Activated CD4-positive, alpha-beta T cell treated with anti-CD3 and anti-CD28 coated beads, Interleukin-2, Interleukin-6, amounts not matched to agents 100 ng/mL and 50 ng/mL, durations not matched to agents 16 hours and 8 hours (primary cell): ENCODE results near the gene DUT.

ENCODE experiments used
- DNase-seq: peaks from one replicate; pipeline ENCODE4 v3.0.0-alpha.2; 2020

DUT gene

DNA sequence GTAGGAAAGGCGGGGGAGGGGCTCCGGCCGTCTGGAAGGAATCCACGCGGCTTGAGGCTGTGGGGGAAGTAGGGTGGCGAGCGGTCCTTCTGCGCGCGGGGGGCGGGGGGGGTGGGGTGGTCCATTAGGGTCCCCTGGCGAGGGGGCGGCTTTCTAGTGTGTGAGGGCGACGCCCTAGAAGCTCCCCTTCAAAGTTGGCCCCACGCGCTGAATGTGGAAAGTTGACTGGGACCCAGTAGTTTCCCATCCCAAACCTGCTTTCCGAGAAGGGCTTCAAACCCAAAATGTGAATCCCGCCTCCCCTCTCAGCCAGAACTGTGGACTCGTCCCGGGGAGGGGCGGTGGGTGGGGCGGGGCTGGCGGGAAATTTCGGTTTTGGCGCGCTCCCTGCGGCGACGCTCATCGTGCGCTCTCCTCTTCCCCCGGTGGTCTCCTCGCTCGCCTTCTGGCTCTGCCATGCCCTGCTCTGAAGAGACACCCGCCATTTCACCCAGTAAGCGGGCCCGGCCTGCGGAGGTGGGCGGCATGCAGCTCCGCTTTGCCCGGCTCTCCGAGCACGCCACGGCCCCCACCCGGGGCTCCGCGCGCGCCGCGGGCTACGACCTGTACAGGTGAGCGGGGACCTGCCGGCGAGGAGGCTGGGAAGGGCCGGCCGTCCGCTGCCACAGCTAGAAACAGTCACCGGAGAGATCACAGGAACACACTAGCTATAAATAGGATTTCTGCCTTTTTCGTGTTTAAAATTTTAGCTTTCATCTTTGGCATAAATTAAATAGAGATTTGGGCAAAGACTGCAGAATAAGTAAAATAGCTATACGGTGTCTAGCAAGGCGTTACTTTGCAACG, 790 bp downstream of the DUT start:
- peak; percentile 86 for DNase-seq

DNA sequence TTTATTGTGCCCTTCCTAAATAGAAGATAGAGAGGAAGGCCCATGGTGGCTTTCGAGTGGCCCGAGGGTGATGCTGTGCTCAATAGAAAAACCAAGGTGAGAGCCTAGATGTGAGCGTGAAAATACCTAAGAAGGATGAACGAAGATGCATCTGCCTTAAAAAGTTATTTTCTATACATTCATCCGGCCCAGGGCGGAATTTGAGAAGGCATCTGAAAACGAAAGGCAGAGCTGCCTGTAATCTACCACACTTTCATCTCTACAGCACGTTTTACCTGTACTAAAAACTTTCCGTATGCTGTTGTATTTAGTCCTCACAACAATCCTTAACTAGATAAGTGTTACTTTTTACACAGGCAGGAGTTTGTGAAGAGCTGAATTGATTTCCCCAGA, 1.4 kb downstream of the DUT start:
- DNase-seq = peak; percentile 33

GRCh38 chr15:48333540-48333939, 2.3 kb downstream of the DUT start:
- DNase-seq = peak; percentile 14

DNA sequence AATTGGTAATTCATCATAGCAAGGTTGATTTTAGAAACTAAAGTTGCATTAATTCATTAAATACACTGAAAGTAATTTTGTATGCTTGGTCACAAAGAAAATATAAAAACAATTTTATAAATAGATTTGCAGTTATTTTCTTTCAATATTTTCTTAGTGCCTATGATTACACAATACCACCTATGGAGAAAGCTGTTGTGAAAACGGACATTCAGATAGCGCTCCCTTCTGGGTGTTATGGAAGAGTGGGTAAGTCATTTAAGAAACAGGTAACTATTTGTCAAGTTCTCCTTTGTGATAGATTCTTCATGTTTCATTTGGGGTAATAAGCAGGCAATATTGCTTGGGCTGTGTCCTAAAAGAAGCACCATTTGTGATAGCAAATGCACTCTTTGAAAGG, 3.0 kb downstream of the DUT start:
- DNase-seq = no peak

GRCh38 chr15:48336940-48337339, 5.7 kb downstream of the DUT start:
- DNase-seq = peak; percentile 26

DNA sequence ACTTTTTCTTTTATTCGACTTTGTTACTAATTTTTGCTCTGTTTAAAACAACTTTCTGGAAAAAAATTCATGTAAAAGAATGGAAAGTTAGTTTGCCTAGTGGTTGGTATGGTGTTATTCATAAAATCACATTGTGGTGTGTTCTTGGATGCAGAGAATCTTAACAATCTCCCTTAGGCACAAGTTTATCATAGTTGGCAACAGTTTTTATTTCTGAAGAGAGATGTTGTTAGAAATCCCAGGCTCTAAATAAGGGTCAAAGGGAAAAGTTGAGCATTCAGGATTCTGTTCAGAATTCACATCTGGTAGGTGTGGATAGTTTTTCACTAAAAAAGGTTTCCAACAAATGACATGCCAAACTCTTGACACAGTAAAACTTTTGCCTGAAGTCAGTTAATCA, 6.4 kb downstream of the DUT start:
- no peak for DNase-seq

GRCh38 chr15:48340111-48340510, 8.9 kb downstream of the DUT start:
- no peak for DNase-seq

DNA sequence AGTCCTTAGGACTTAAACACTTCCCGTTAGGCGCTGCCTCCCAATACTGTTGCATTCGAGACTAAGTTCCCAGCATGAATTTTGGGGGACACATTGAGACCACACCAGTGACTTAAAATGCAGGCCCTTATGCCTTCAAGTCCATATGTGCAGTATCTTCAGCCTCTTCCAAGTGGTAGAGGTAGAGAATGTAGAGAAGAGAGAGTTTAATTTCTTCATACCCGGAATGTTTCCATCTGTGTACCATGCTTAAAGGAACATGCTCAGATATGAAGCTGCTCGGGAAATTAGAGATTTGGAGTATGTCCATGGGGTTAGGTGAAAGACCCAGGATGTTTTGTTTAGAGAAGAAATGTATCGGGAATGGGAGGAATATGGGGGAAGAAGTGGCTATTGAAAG, 12.6 kb downstream of the DUT start:
- DNase-seq = no peak

DNA sequence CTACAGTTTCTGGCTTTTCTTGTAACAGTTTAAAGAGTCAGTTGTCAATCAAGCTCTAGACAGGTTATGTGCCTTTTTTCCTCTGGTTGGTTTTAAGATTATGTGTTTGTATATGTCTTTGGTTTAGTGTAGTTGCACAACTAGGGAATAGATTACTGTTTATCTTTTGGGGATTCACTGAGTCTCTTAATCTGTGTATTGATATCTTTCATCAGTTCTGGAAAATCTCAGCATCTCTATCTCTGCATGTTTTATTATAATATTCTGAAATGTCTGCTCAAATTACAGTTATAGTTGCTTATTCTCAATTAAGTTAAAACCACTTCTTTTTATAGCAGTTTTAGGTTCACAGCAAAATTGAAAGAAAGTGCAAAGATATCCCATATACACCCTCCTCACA, 14.3 kb downstream of the DUT start:
- DNase-seq = no peak

DNA sequence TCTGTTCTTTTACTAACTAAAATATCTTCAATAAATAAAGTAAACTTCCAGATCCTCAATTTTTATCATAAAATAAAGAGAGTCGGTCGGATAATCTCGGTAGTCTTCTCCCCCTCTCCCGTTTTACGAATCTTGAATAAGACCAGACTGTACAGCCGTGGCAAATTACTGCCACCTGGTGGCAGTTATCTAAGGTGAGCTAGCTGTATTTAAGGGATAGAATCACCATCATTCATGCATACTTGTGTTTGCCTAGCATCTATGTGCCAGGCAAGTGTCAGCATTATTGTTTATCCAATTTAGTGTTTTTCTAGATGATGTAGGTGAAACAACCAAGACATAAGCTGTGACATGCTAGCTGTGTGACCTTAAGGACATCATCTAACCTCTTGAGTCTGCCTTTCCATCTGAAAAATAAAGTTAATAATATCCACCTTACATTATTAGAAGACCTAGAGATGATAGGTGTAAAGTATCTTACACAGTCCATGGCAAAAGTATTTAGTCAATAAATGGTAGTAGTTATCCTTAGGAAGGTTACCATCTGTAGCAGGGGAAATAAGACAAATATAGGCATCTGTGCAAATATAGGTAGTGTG, 21.3 kb downstream of the DUT start:
- DNase-seq = peak; percentile 73

DNA sequence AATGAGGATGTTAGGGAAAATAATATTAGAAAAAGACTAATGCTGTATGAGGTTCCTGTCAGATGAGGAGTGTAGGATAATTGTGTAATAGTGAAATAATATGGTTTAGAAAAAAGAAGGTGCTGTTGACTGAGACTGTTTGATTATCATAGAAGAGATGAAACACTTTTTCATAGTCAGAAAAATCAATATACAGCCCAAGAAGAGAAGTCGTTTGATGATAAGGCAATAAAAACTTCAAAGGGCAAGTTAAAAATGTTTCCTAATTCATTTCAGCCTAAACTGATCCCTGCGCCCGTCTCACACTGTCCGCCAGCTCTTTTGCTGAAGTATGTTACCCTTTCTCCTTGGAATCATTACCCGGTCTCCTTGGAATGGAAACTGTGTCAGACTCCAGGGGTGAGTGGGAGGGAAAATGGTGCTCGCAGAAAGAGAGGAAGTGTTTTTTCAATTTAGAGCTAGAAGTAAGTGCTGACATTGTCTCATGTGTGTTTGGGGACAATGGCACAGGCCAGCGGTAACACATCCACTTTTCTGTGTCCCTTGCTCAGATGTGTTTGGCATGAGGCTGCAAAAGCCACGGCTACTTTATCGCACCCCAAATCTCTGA, 23.6 kb downstream of the DUT start:
- DNase-seq = no peak

GRCh38 chr15:48355377-48355776, 24.1 kb downstream of the DUT start:
- DNase-seq = no peak

- no peak for DNase-seq
These were observed 27.3 kb downstream of the DUT start for GRCh38 chr15:48358229-48359152.

- no peak for DNase-seq
These were observed 29.6 kb downstream of the DUT start for GRCh38 chr15:48360841-48361240.

GRCh38 chr15:48361685-48362084, 30.5 kb downstream of the DUT start:
- no peak for DNase-seq

- DNase-seq = no peak
These were observed 32.2 kb downstream of the DUT start for GRCh38 chr15:48363474-48363873.

DNA sequence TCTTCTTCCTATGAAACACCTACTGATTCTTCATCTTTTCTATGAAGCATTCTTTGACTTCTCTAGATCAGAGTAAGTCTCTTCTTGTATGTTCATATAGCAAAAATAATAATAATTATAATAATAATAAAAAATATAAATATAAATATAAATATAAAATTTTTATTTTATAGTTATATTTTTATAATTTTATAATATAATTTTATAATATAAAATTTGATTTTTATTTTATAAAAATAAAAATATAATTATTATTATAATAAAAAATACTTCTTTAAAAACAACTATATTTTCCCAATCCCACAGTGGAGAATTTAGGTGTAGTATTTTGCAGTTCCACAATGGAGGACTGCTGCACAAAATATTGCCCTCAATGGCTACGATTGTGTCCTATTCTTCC, 34.3 kb downstream of the DUT start:
- DNase-seq = no peak

- no peak for DNase-seq
These were observed 35.5 kb downstream of the DUT start for GRCh38 chr15:48366584-48367312.

GRCh38 chr15:48367483-48367882, 36.3 kb downstream of the DUT start:
- no peak for DNase-seq

DNA sequence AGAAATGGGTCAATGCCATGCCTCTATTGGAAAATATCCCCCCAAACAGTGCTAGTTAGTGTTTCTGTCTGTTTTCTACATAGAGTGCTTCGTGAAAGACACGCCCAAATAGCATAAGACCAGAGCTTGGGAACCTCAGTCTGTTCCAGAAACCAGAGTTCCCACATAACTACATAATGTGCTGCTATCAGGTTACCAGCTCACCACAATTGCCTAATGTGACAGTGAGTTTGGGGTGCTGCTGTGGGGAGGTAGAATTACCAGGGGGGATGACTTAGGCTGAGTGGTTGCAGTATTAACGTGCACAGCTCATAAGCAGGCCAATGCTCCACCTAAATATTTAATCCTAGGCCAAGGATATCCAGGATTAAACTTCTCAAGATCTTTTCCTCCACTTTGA, 39.2 kb downstream of the DUT start:
- no peak for DNase-seq

GRCh38 chr15:48371550-48371949, 40.3 kb downstream of the DUT start:
- no peak for DNase-seq

DNA sequence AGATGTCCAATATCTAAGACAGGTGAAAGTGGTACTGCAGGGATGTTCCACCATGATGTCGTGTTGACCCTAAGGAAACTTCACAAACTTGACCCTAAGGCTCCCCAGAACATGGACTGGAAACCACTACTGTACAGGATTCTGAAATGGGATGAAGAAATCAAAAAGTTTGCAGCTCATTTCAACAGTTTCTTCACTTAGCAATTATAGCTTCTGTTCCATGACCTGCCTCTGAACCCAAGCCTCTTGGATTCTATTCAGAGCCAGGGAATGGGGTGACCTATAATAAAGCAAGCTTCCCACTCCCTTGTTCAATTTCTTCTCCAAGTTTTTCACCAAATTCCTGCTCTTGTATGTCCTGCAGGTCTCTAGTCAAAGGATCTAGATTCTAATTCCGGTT, 40.7 kb downstream of the DUT start:
- DNase-seq = no peak
